ENCODE measurements around the gene GRIN3B.

Gene GRIN3B

DNA sequence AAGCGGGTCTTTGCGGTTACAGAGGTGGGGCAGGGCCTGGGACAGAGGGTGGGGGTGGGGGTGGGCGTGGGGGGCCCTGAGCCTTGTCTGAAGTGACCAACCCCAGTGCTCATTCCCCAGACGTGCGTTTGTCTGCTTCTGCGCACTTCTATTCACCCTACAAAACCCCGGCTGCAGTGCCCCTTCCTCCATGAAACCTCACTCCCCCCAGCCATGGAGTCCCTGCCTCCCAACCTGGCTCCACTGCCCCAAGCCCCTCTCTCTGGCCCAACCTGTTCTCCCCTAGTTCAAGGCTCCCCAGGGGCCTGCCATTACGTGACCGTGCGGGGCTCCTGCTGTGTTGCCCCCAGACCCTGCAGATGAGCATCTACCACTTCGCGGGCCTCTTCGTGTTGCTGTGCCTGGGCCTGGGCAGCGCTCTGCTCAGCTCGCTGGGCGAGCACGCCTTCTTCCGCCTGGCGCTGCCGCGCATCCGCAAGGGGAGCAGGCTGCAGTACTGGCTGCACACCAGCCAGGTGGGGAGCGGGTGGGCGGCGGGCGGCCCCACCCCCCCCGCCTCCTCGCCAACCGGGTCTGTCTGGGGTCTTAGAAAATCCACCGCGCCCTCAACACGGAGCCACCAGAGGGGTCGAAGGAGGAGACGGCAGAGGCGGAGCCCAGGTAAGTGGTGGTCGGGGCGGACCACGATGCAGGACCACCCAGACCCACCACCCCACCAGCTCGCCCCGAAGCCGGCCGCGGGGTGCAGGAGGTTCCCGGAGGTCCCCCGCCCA is 8.2 kb downstream of the GRIN3B start:
- no peak for DNase-seq

- no peak for DNase-seq
Measured at GRCh38 chr19:1009041-1009980, 9.1 kb downstream of the GRIN3B start.

DNA sequence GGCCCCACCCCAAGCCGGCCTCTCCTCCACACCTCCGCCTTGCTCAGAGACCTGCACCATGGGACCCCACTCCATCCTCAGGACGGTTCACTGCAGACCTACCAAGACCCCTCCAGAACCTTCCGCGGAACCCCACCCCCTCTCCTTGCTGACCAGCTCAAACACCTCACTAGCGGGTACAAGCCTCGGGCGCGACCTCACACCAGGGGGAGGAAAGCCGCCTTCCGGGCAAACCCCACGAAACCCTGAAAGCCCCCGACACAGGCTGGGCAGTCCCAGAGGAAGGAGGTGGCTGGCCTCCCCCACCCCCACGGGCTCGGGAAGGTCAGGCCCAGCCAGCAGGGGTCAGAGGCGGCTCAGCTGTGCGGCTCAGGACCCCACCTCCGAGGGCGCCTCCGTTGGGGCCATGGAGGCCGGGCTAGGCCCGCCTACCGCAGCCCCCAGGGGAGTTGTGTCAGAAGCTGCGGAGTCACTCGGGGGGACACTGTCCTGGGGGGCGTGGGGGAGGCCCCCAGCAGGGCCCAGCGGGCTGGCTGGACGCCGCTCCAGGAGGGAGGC is 9.8 kb downstream of the GRIN3B start:
- no peak for DNase-seq

DNA sequence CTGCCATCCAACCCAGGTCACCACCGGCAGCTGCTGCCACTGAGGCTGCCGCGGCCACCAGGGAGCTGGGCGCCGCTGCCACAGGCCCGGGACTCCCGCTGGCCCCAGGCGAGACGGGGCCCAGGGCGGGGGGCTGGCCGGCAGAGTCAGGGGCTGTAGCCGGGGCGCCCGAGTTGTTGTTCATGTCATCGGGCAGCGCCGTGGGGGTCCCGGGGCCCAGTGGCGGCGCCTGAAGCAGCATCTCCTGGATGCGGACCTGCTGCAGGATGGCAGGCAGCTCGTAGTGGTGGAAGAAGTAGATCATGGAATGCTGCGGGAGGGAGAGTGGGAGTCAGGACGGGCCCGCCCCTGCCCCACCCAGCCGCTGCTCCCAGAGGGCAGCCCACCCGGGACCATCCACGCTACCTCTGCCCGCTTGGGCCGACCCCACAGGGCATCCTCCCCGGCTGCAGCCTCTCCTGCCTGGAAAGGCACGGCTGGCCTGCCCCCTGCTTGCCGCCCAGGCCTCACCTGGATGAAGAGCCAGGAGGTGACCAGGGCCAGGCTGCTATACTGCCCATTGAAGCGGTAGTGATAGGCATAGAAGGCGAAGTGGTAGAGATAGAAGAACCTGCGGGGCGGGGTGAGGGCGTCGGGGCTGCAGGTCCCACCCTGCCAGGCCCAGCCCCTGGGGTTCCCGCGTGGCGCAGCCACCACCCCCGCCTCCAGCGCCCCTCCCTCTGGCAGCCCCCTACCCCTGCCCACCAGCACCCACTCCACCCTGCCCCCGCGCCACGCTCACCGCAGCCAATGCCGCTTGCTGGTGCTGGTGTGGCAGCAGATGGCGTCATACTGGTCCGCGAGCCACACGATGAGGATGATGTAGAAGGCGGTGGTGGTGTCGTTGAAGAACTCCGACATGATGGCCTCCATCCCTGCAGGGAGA is 10.6 kb downstream of the GRIN3B start:
- no peak for DNase-seq

DNA sequence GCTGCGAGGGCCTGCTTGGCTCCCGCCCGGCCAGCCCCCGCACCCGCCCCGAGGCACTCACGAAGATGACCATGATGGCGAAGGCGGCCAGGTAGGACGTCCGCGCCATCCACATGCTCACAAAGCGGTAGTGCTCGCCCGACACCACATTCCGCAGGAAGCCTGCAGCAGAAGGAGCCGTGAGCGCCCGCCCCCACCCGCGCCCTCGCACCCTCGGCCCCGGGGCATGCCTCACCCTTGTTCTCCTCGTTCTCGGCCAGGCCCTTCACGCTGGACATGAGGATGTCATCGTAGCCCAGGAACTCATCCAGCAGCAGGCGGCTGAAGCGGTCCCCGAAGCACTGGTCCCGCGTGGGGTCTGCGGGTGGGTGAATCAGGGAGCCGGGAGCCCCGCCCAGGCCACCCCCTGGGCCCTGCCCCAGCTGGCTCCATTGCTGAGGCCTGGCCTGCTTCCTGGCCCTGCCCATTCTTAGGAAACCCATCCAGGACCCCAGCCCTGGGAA is 11.7 kb downstream of the GRIN3B start:
- DNase-seq, result no peak

- no peak for DNase-seq
Measured at GRCh38 chr19:1012334-1012733, 12.1 kb downstream of the GRIN3B start.

DNA sequence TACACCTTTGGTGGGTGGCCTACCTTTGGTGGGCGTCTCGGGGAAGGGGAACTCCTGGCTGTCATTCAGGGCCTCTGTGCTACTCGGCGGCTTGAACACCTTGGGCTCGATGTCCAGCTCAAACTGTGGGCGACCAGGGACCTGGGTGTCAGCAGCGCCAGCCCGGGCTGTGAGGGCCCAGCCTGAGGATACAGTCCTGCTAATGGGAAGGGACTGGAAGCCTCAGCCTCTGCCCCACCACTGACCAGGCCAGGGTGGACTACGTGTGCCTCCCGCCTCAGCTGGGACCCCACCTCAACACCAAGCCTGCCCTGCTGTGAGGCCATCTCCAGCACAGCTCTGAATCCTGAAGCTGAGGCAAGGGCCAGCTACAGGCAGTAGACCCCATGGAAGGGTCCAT is 13.0 kb downstream of the GRIN3B start:
- DNase-seq, result no peak

GRCh38 chr19:1014161-1015060 is 14.2 kb downstream of the GRIN3B start:
- DNase-seq, result no peak

GRCh38 chr19:1015061-1015781 is 15.0 kb downstream of the GRIN3B start:
- no peak for DNase-seq

DNA sequence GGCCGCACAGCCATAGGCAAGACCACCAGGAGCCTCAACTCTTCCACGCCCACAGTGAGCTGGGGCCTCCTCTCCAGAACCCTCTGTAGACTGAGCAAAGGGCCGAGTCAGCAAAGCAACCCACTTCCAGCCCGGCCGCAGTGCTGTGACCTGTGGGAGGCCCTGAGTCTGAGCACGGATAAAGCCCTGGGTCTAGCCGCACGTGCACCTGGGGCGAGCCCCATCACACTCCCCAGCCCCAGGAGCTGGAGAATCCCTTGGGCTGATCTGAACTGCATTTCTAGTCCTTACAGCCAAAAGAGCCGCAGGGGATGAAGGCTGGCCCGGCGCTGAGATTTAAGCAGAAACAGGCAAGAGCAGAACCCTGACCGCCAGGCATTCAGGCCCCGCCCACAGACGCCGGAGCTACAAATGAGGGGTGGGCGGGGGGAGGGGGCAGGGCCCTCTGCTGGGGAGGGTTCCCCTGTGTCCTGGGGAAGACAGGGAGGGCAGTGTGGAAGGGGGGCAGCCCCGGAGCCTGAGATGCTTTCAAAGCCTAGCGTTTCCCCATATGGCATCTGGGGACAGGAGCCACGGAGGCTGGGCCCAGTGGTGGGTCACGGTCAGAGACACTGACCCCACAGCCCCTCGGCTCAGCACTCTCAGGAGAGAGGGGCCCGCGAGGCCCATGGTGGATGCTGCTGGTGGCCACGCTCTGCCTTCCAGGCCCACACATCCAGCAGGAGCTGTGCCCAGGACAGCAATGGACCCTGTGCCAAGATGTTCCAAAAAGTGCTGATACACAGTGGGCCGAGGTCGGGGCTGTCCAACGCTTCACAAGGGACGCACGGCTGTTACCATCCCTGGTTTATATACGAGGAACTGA is 15.8 kb downstream of the GRIN3B start:
- no peak for DNase-seq

GRCh38 chr19:1016647-1017114 is 16.5 kb downstream of the GRIN3B start:
- no peak for DNase-seq

DNA sequence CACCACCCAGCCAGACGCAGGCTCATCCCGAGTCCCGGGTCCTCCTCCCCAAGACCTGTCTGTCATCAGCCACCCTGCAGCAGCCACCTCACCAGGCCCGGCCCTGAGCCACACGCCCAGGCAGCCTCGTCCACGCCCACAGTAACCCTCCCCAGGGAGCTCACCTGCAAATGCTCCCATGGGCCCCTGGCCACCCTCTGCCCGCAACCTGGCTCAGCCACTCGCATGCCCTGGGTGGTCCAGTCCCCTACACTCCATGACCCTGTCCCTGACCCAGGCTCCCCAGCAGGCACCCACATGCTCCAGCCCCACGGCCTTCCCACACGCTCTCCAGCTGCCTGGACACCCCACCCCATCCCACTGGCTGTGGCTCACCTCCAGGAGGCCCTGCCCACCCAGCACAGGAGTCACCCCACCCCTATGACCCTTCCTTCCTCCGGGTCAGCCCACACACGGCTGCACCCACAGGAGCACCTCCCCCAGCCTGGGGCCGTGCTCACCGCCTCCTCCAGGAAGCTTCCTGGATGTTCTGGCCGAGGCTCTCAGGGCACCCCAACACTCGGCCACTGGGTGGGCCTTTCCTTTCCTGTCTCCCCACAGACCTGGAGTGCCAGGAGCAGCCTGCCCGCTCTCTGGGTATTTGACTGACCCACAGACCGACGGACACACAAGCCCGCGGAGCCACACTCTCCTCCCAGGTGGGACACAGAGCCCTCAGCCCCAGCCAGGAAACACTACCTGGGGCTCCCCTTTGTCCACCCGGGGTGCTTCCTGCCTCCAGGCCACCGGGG is 17.1 kb downstream of the GRIN3B start:
- DNase-seq, result no peak

GRCh38 chr19:1017906-1018305 is 17.7 kb downstream of the GRIN3B start:
- no peak for DNase-seq

DNA sequence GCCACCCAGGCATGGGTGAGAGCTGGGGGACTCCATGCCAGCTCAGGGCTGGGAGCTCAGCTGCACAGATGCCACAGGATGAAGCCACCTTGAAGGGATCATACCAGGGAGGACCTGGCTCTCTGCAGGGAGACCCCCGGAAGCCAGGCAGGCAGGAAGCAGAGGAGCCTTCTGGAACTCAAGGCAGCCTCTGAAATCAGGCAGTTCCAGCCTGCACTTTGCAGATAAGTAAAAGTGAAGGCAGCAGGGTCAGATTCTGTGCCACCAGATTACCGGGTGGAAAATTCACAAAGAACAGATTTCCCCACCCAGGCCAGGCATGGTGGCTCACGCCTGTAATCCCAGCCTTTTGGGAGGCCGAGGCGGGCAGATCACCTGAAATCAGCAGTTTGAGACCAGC is 18.2 kb downstream of the GRIN3B start:
- DNase-seq, result no peak

DNA sequence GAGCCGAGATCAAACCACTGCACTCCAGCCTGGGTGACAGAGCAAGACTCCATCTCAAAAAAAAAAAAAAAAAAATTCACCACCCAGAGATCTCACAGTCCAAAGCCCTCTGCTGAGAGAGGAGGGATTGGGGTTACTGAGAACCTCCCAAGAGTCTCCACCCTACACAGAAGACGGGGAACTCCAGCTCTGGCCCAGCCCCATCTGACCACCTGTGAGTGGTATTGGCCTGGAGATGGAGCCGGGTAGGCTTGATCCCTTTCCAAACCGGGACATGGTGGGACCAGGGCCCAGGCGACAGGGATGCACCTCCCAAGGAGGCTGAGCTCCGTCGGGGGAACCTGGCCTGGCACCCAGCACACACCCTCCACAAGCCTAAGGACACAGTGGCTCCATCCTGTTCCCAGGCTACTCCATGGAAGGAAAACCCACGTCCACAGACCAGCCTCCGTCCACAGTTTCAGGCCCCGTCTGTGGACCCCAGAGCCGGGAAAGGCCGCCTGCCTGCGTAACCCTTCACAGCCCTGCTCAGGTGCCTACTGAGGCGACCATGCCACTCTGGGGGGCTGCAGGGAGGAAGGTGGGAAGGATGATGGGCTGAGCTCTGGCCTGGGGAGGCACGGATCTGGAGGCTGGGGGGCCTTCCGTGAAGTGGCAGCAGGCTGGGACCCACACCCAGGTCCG is 18.9 kb downstream of the GRIN3B start:
- no peak for DNase-seq

- DNase-seq, result no peak
Measured at GRCh38 chr19:1019616-1019961, 19.4 kb downstream of the GRIN3B start.

GRCh38 chr19:1019980-1020867 is 20.0 kb downstream of the GRIN3B start:
- no peak for DNase-seq

Data from CD4-positive, alpha-beta T cell treated with Interferon alpha-2 for 1 hour (primary cell).